ENCODE measurements around the gene ORC6. TPM values are rescaled to one million over a fixed set of nuclear protein-coding genes. Genes with fewer than 3 reads are reported as not detected.

Gene ORC6
- total and polyA plus RNA-seq, 9 of the 15 experiments (the other 6 are each of a cell fraction or from before 2014, with no cell fraction given): 18.7 to 71.4 (median 47.0) TPM

- TF ChIP-seq VEZF1 (CRISPR knock-in tag; IDR thresholded peaks at IDR 0.05) (no peak; the same call in 1 of the 2 replicates), HNRNPH1 (optimal IDR thresholded peaks at IDR 0.05; ENCODE audit: low read depth, low read length) (no peak), PTTG1 (tag; IDR thresholded peaks at IDR 0.05; ENCODE audit: low read depth) (no peak), STAT5B (CRISPR knock-in tag; IDR thresholded peaks at IDR 0.05) (no peak), RUNX1 (IDR thresholded peaks at IDR 0.05; ENCODE audit: low read depth) (no peak), ELF1 (tag; IDR thresholded peaks at IDR 0.05) (no peak), ZC3H11A (IDR thresholded peaks at IDR 0.05; ENCODE audit: low read depth, low read length) (no peak), HDAC3 (IDR thresholded peaks at IDR 0.05; ENCODE audit: borderline replicate concordance, partially characterized antibody) (no peak), ZNF583 (CRISPR knock-in tag; IDR thresholded peaks at IDR 0.05) (no peak), JUNB (CRISPR knock-in tag; conservative IDR thresholded peaks at IDR 0.05) (no peak), SMARCC2 (IDR thresholded peaks at IDR 0.05; ENCODE audit: low read depth) (no peak), ZNF280A (IDR thresholded peaks at IDR 0.05; ENCODE audit: low read depth, partially characterized antibody) (no peak), LEF1 (IDR thresholded peaks at IDR 0.05) (no peak), ZNF436 (CRISPR knock-in tag; IDR thresholded peaks at IDR 0.05) (no peak), GABPB2 (CRISPR knock-in tag; conservative IDR thresholded peaks at IDR 0.05) (no peak; the same call in 1 of the 2 replicates), GABPA (tag; conservative IDR thresholded peaks at IDR 0.05; ENCODE audit: low read depth) (no peak), FOS (IDR thresholded peaks at IDR 0.05; ENCODE audit: extremely low read depth, insufficient read length) (peak; percentile 81), ZBTB1 (CRISPR knock-in tag; IDR thresholded peaks at IDR 0.05; ENCODE audit: borderline replicate concordance, low read depth) (no peak), HMBOX1 (IDR thresholded peaks at IDR 0.05) (no peak), ZEB2 (IDR thresholded peaks at IDR 0.05) (no peak), ZBTB8A (IDR thresholded peaks at IDR 0.05; ENCODE audit: partially characterized antibody) (no peak), U2AF1 (optimal IDR thresholded peaks at IDR 0.05; ENCODE audit: low read depth, low read length) (no peak), E2F1 (CRISPR knock-in tag; IDR thresholded peaks at IDR 0.05) (no peak), TCF15 (CRISPR knock-in tag; IDR thresholded peaks at IDR 0.05) (no peak)
These were observed at the start of gene ORC6 (continued) for GRCh38 chr16:46689365-46690280.
